GM19372 (cell line): ENCODE measurements around the gene GREB1L.

Experiments used
- ATAC-seq: cut with Tn5 transposase; IDR thresholded peaks from one replicate; pipeline ENCODE4 v1.9.1; 2021; ENCODE audit warnings: mild to moderate bottlenecking, low read depth, moderate library complexity; ENCODE audit not compliant: unreplicated experiment

Gene GREB1L

GRCh38 chr18:21526463-21526862 lies 284.4 kb downstream of the GREB1L start:
- ATAC-seq = no peak

- no peak for ATAC-seq
Measured at GRCh38 chr18:21534327-21534726, 292.3 kb downstream of the GREB1L start.

GRCh38 chr18:21538230-21538629 lies 296.2 kb downstream of the GREB1L start:
- ATAC-seq = no peak

- no peak for ATAC-seq
Measured at GRCh38 chr18:21546423-21546822, 304.4 kb downstream of the GREB1L start.

- no peak for ATAC-seq
Measured at GRCh38 chr18:21548647-21549046, 306.6 kb downstream of the GREB1L start.

GRCh38 chr18:21550510-21550970 lies 308.5 kb downstream of the GREB1L start:
- no peak for ATAC-seq

GRCh38 chr18:21557607-21558253 lies 315.7 kb downstream of the GREB1L start:
- no peak for ATAC-seq

- no peak for ATAC-seq
Measured at GRCh38 chr18:21559195-21559594, 317.2 kb downstream of the GREB1L start.

- no peak for ATAC-seq
Measured at GRCh38 chr18:21571772-21572171, 329.7 kb downstream of the GREB1L start.
